GM06990 (cell line): Measurements from ENCODE around the gene C2orf80.
"Not testable (repeated sequence)": the region's sequence is repeated elsewhere in the genome, so short reads cannot be mapped to it uniquely, and the experiment has no call there.

Source experiments
- DNase-seq: peaks from one replicate; pipeline ENCODE4 v3.0.0-alpha.2; 2011; ENCODE audit not compliant: insufficient read length; ENCODE audit errors: extremely low read depth
- H3K27me3 ChIP-seq: replicated peaks from 2 replicates; pipeline ENCODE4 v1.6.0; 2011; ENCODE audit warnings: low read length; ENCODE audit not compliant: control insufficient read depth, insufficient read depth
- H3K36me3 ChIP-seq: 2 replicates; pipeline ENCODE4 v1.5.1; 2011; ENCODE audit warnings: low read length; ENCODE audit not compliant: control insufficient read depth, insufficient read depth
- H3K4me3 ChIP-seq: replicated peaks from 2 replicates; pipeline ENCODE4 v1.5.1; 2011; ENCODE audit warnings: low read depth, mild to moderate bottlenecking, control low read depth, low read length
- CTCF ChIP-seq: IDR thresholded peaks from 2 replicates; pipeline ENCODE4 v1.5.1; 2011; ENCODE audit warnings: low read length, control low read depth, mild to moderate bottlenecking, inconsistent platforms; ENCODE audit not compliant: insufficient read depth, poor library complexity, severe bottlenecking

The C2orf80 gene

GRCh38 chr2:208147008-208147407 is 42.8 kb downstream of the C2orf80 start:
- no peak for DNase-seq
- Histone ChIP-seq H3K4me3 (no peak overlapping the region), H3K36me3 (no peaks in the 10 kb centered on the region), H3K27me3 (no peaks in the 10 kb centered on the region)
- TF ChIP-seq CTCF: no peak

GRCh38 chr2:208146006-208146405 is 43.8 kb downstream of the C2orf80 start, which contains the start of gene CRYGB:
Gene CRYGB, minus strand, starts transcription at chr2:208146158. Its CDS starts 38 bp downstream, at chr2:208146120.
- Histone ChIP-seq H3K4me3 (no peak within 1 kb of the TSS), H3K27me3 (no peaks in the 10 kb centered on the region), H3K36me3 (no peaks in the 10 kb centered on the region)
- no peak for TF ChIP-seq CTCF
- DNase-seq: no peak

GRCh38 chr2:208142925-208143799 is 46.7 kb downstream of the C2orf80 start:
- H3K36me3 ChIP-seq: no peaks in the 10 kb centered on the region
- H3K27me3 ChIP-seq: no peaks in the 10 kb centered on the region
- H3K4me3 ChIP-seq: no peak overlapping the region
- TF ChIP-seq CTCF: no peak
- DNase-seq: no peak

GRCh38 chr2:208142240-208142924 is 47.4 kb downstream of the C2orf80 start:
- Histone ChIP-seq H3K27me3 (no peaks in the 10 kb centered on the region), H3K36me3 (no peaks in the 10 kb centered on the region), H3K4me3 (no peak overlapping the region)
- DNase-seq: no peak
- no peak for TF ChIP-seq CTCF

- H3K36me3 ChIP-seq: no peaks in the 10 kb centered on the region
- no peaks in the 10 kb centered on the region for H3K27me3 ChIP-seq
- no peak for TF ChIP-seq CTCF
- no peak for DNase-seq
- no peak overlapping the region for H3K4me3 ChIP-seq
Measured at GRCh38 chr2:208139447-208139846, 50.4 kb downstream of the C2orf80 start.

GRCh38 chr2:208138334-208138733 is 51.5 kb downstream of the C2orf80 start:
- not testable (repeated sequence) for H3K36me3 ChIP-seq, H3K27me3 ChIP-seq, H3K4me3 ChIP-seq, DNase-seq
